Placental pericyte (primary cell): ENCODE results near the gene NUB1. TPM values are rescaled to one million over a fixed set of nuclear protein-coding genes. Genes with fewer than 3 reads are reported as not detected.

Experiments used
- total RNA-seq: library from RNA; depleted of rRNA; stranded (reverse); fragments of >200 nt; gene quantifications from 2 replicates; pipeline ENCODE4 v1.2.3, GENCODE V29; 2012

NUB1 gene, protein sequence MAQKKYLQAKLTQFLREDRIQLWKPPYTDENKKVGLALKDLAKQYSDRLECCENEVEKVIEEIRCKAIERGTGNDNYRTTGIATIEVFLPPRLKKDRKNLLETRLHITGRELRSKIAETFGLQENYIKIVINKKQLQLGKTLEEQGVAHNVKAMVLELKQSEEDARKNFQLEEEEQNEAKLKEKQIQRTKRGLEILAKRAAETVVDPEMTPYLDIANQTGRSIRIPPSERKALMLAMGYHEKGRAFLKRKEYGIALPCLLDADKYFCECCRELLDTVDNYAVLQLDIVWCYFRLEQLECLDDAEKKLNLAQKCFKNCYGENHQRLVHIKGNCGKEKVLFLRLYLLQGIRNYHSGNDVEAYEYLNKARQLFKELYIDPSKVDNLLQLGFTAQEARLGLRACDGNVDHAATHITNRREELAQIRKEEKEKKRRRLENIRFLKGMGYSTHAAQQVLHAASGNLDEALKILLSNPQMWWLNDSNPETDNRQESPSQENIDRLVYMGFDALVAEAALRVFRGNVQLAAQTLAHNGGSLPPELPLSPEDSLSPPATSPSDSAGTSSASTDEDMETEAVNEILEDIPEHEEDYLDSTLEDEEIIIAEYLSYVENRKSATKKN
- 30.8 and 68.1 TPM in 2 replicates for total RNA-seq

DNA sequence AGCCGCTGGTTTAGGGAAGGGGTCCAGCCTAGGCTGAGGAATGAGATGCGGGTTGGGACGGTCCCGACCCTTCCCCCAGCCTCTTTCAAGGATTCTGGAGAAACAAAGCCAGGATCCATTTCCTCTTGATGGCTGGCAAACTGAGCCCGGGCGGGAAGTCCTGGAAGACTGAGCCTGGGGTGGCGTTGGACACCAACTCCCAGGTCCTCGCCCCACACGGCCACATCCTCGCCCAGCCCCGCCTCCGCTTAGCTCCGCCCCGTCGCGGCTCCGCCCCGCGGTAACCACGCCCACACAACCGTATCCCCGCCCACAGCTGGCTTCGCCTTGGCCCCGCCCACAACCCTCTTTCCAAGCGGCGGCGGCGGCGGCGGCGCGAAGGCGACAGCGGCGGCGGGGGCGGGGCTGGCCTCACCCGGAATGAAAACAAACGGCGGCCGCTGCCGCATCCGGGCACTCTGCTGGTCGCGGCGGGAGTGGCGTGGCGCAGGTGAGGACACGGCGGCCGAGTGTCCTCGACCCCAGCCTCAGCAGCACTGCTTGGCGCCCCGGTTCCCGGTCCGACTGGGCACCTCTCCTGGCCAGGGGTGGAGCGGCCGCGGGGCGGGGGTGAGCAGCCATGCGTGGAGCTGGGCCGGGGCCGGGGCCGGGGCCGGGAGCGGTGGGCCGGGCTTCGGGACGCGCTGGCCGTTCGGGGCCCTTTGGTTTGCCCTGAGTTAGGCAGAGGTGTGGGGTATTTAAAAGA lies at the start of gene NUB1:
Gene NUB1 (plus strand): TSS at position 456 of the 745 bp plus-strand sequence. CDS start 3,538 bp downstream, outside the sequence.

DNA sequence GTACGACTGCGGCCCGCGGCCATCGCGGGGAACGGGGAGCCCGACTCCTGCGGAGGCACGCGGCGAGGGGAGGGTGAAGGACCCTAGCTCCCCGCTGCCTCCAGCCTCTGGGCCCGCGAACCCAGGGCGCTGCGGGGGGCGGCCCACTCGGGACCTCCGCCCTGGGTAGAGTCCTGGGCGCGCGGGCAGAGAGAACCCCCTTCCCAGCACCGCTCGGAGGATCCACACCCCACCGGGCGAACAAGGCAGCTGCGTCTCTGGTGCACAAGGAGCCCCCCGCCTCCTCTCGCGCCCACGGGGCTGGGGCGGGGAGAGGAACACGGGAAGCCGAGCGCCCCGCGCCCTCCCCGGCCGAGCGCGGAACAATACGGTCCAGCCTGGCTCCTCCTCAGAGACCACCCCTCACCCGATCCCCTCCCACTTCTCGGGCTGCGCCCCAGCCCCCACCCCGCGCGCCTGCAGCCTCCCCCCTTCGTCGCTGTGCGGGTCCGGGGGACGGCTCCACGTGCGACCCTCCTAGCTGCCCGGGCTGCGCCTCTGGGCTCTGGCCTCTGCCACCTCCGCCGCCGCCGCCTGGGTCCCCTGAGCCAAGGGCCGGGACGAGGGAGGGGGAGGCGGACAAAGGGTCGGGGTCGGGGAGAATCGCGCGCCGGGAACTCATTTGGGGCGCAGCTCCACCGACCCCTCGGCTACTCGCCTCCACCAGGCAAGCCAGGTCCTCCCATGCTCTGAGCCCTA lies 68.2 kb downstream of the NUB1 start, which contains the start of gene WDR86:
Gene WDR86 (minus strand): TSS at position 372 of the 738 bp plus-strand sequence. CDS start 449 bp downstream, outside the sequence.

Other genes with a start within 250 kb of the NUB1 start
- gene GBX1, start 174.1 kb upstream of the NUB1 start, total RNA-seq = not detected in 2 replicates
- gene ASB10, start 154.6 kb upstream of the NUB1 start, total RNA-seq = not detected in 2 replicates
- not detected in 2 replicates for gene H2BK1, start 131.3 kb upstream of the NUB1 start, total RNA-seq
- gene ABCF2, start 114.6 kb upstream of the NUB1 start, total RNA-seq = 71.6 and 94.5 TPM in 2 replicates
- 92.8 and 125 TPM in 2 replicates for gene CHPF2, start 109.3 kb upstream of the NUB1 start, total RNA-seq
- gene SMARCD3, start 93.1 kb upstream of the NUB1 start, total RNA-seq = 24.5 and 30.2 TPM in 2 replicates
- gene WDR86, start 68.2 kb downstream of the NUB1 start, total RNA-seq = 3.1 TPM in 1 of 2 replicates, not detected in the other
- gene CRYGN, start 98.3 kb downstream of the NUB1 start, total RNA-seq = not detected in 2 replicates
- gene RHEB, start 178.1 kb downstream of the NUB1 start, total RNA-seq = 61.1 and 94.1 TPM in 2 replicates